Activated T-cell treated with anti-CD3 and anti-CD28 coated beads, Interleukin-2, amount 50 U/mL, for 72 hours (primary cell): ENCODE results near the gene RNF151. TPM values are rescaled to one million over a fixed set of nuclear protein-coding genes. Genes with fewer than 3 reads are reported as not detected.
"Not testable (repeated sequence)": the region's sequence is repeated elsewhere in the genome, so short reads cannot be mapped to it uniquely, and the experiment has no call there.

Source experiments
- ATAC-seq, 2 donors: fragments of 150-1000 bp; cut with Tn5 transposase; replicated peaks in 1 of 2; 2 replicates each; pipeline ENCODE4 v1.10.0; 2021; ENCODE audit warnings: moderate library complexity in 2 of 2, mild to moderate bottlenecking in 1 of 2
- DNase-seq, 2 donors: peaks; one replicate each; pipeline ENCODE4 v3.0.0; 2021 to 2022; ENCODE audit warnings: mixed read lengths in 1 of 2
- H3K27ac Mint-ChIP-seq: one replicate; pipeline ENCODE4 v1.8.0; 2022; ENCODE audit warnings: mild to moderate bottlenecking, moderate library complexity, mixed read lengths
- H3K27me3 Mint-ChIP-seq: one replicate; pipeline ENCODE4 v1.8.0; 2022; ENCODE audit warnings: low read depth, mixed read lengths
- H3K36me3 Mint-ChIP-seq, 2 donors: one replicate each; pipeline ENCODE4 v1.8.0; 2022; ENCODE audit warnings: mixed read lengths in 2 of 2, mild to moderate bottlenecking in 1 of 2; ENCODE audit not compliant: insufficient read depth in 2 of 2
- H3K4me1 Mint-ChIP-seq: one replicate; pipeline ENCODE4 v1.8.0; 2022; ENCODE audit warnings: low read depth, mixed read lengths
- H3K4me3 Mint-ChIP-seq, 2 donors: one replicate each; pipeline ENCODE4 v1.8.0; 2022; ENCODE audit warnings: mild to moderate bottlenecking in 2 of 2, mixed read lengths in 2 of 2, moderate library complexity in 2 of 2
- H3K9me3 Mint-ChIP-seq, 2 donors: one replicate each; pipeline ENCODE4 v1.8.0; 2022; ENCODE audit warnings: mixed read lengths in 2 of 2
- total RNA-seq, 2 donors: library from RNA; stranded (reverse); gene quantifications; one replicate each; pipeline ENCODE4 v1.2.3, GENCODE V29; 2022

Gene RNF151
- total RNA-seq, 2 donors from 2014 or later, result 0.81 TPM; not detected in 1

- peak within 1 kb of the TSS; percentile 97 to 98 for H3K4me3 Mint-ChIP-seq
- DNase-seq (peak; percentile 96 to 98), ATAC-seq (peak; percentile 75 to 86)
- peaks cover 41% of the 10 kb centered on the region for H3K4me1 Mint-ChIP-seq
- no peaks in the 10 kb centered on the region for H3K9me3 Mint-ChIP-seq
- peaks cover 13 to 32% of the 10 kb centered on the region in 2 donors for H3K36me3 Mint-ChIP-seq
- no peaks in the 10 kb centered on the region for H3K27me3 Mint-ChIP-seq
- H3K27ac Mint-ChIP-seq, result peak within 1 kb of the TSS; percentile 97
Observed at GRCh38 chr16:1959269-1960039, 7.2 kb upstream of the RNF151 start, which contains the start of gene NDUFB10. NDUFB10 (plus strand) TSS chr16:1959538; CDS start chr16:1959625, 87 bp downstream.

- Mint-ChIP-seq H3K4me3 (peak overlapping the region; percentile 97 to 98), H3K36me3 (peaks cover 14 to 32% of the 10 kb centered on the region in 2 donors), H3K9me3 (no peaks in the 10 kb centered on the region), H3K27me3 (no peaks in the 10 kb centered on the region), H3K4me1 (peaks cover 46% of the 10 kb centered on the region), H3K27ac (peak overlapping the region; percentile 97)
- ATAC-seq (peak in 1 of 2 donors; percentile 18), DNase-seq (peak in 1 of 2 donors; percentile 60)
Observed at GRCh38 chr16:1960665-1961630, 5.7 kb upstream of the RNF151 start.

GRCh38 chr16:1961651-1962067, 5.0 kb upstream of the RNF151 start:
- Mint-ChIP-seq H3K4me1 (peaks cover 46% of the 10 kb centered on the region), H3K9me3 (no peaks in the 10 kb centered on the region), H3K27ac (peak overlapping the region; percentile 84), H3K27me3 (no peaks in the 10 kb centered on the region), H3K36me3 (peaks cover 14 to 32% of the 10 kb centered on the region in 2 donors), H3K4me3 (peak overlapping the region; percentile 91 to 97)
- DNase-seq (peak in 1 of 2 donors; percentile 39), ATAC-seq (no peak)

GRCh38 chr16:1962161-1963153, 4.2 kb upstream of the RNF151 start:
- not testable (repeated sequence) for H3K9me3 Mint-ChIP-seq, DNase-seq, H3K27me3 Mint-ChIP-seq, ATAC-seq
- Mint-ChIP-seq H3K4me1 (peaks cover 50% of the 10 kb centered on the region), H3K27ac (peak overlapping the region; percentile 92), H3K36me3 (peaks cover 14 to 32% of the 10 kb centered on the region in 2 donors), H3K4me3 (peak overlapping the region; percentile 91 to 97)

GRCh38 chr16:1963806-1964505, 2.7 kb upstream of the RNF151 start:
- Mint-ChIP-seq H3K4me3 (peak overlapping the region; percentile 91 to 97), H3K9me3 (no peaks in the 10 kb centered on the region), H3K27ac (peak overlapping the region; percentile 92), H3K27me3 (no peaks in the 10 kb centered on the region), H3K4me1 (peaks cover 52% of the 10 kb centered on the region), H3K36me3 (peaks cover 14 to 32% of the 10 kb centered on the region in 2 donors)
- DNase-seq (peak in 1 of 2 donors; percentile 41), ATAC-seq (peak; percentile 2 to 3)

- peak within 1 kb of the TSS; percentile 91 to 97 for H3K4me3 Mint-ChIP-seq
- DNase-seq (peak; percentile 98 to 99), ATAC-seq (peak; percentile 81 to 90)
- H3K36me3 Mint-ChIP-seq, result peaks cover 14 to 32% of the 10 kb centered on the region in 2 donors
- H3K27me3 Mint-ChIP-seq, result no peaks in the 10 kb centered on the region
- peak within 1 kb of the TSS; percentile 96 for H3K27ac Mint-ChIP-seq
- peaks cover 52% of the 10 kb centered on the region for H3K4me1 Mint-ChIP-seq
- H3K9me3 Mint-ChIP-seq, result no peaks in the 10 kb centered on the region
Observed at GRCh38 chr16:1964506-1965395, 1.9 kb upstream of the RNF151 start, which contains the start of gene RPS2. RPS2 (minus strand) TSS chr16:1964826; CDS start chr16:1964625, 201 bp downstream.

- no peaks in the 10 kb centered on the region for H3K27me3 Mint-ChIP-seq
- peak overlapping the region; percentile 91 to 97 for H3K4me3 Mint-ChIP-seq
- peaks cover 14 to 29% of the 10 kb centered on the region in 2 donors for H3K36me3 Mint-ChIP-seq
- ATAC-seq, result no peak
- H3K4me1 Mint-ChIP-seq, result peaks cover 46% of the 10 kb centered on the region
- no peaks in the 10 kb centered on the region for H3K9me3 Mint-ChIP-seq
- peak overlapping the region; percentile 96 for H3K27ac Mint-ChIP-seq
- no peak for DNase-seq
Observed at GRCh38 chr16:1965396-1966001, 1.2 kb upstream of the RNF151 start.

- Mint-ChIP-seq H3K27me3 (no peaks in the 10 kb centered on the region), H3K4me1 (peaks cover 43% of the 10 kb centered on the region), H3K36me3 (peaks cover 12 to 15% of the 10 kb centered on the region in 2 donors), H3K9me3 (no peaks in the 10 kb centered on the region), H3K27ac (no peak overlapping the region), H3K4me3 (no peak overlapping the region)
- DNase-seq (no peak), ATAC-seq (no peak)
Observed at GRCh38 chr16:1968146-1968953, 1.7 kb downstream of the RNF151 start.

GRCh38 chr16:1971796-1972489, 5.3 kb downstream of the RNF151 start, which contains the start of gene TBL3:
TBL3 (plus strand) TSS chr16:1972053; CDS start chr16:1972165, 112 bp downstream.
- Mint-ChIP-seq H3K27me3 (no peaks in the 10 kb centered on the region), H3K27ac (peak within 1 kb of the TSS; percentile 97), H3K36me3 (peaks cover 2 to 6% of the 10 kb centered on the region in 2 donors), H3K4me1 (peaks cover 39% of the 10 kb centered on the region), H3K9me3 (no peaks in the 10 kb centered on the region), H3K4me3 (peak within 1 kb of the TSS; percentile 94 to 98)
- ATAC-seq (peak; percentile 96 to 97), DNase-seq (peak; percentile 97 to 98)
